AG08396 (cell line): ENCODE results near the gene MARCO.

Experiments used
- DNase-seq: peaks from one replicate; pipeline ENCODE4 v3.0.0; 2012; ENCODE audit warnings: low spot score, mixed read lengths

MARCO gene

DNA sequence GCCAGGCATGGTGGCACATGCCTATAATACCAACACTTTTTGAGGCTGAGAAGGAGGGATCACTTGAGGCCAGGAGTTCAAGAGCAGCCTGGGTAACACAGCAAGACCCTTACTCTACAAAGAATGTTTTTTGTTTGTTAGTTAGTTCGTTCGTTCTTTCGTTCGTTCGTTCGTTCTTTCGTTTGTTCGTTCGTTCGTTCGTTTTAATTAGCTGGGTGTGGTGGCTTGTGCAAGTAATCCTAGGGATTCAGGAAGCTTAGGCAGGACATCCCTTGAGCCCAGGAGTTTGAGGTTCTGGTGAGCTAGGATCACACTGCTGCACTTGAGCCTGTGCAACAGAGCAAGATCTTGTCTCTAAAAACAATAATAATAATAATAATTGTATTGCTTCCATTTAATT is 98.7 kb downstream of the MARCO start:
- DNase-seq = no peak
